Endometrial microvascular endothelial cells (primary cell): Measurements from ENCODE around the gene NMNAT3. TPM values are rescaled to one million over a fixed set of nuclear protein-coding genes. Genes with fewer than 3 reads are reported as not detected.

Experiments
- in situ Hi-C: cut with HindIII; loops from 2 replicates; pipeline ENCODE4 v1.10.0; 2017; ENCODE audit warnings: low sequenced_read_pairs, low pct_unique_long_range_greater_than_20kb; ENCODE audit errors: inconsistent ontology term
- total RNA-seq: library from RNA; depleted of rRNA; stranded (reverse); fragments of >200 nt; gene quantifications from one replicate; pipeline ENCODE4 v1.2.3, GENCODE V29; 2015; ENCODE audit errors: inconsistent ontology term

The NMNAT3 gene
- total RNA-seq, 1 donor from 2014 or later = not detected

DNA sequence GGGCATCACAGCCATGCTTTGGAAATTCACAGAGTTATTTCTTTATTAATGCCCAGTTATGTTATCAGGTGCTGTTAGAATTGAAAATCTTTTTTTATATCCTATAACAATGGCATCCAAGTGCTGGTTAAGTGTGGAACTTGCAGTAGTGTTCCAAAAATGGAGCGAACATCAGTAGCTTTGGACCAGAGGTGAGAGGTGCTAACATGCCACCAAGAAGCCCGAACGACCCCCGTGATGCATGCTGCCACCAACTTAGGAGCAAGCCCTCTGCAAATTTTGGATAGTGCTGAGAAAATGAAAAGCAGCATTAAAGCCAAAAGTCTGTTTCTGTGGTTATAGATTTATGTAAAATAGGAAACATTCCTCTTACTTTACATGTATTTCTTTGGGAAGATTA, 163.0 kb downstream of the NMNAT3 start:
- in situ Hi-C loops = no loop called here

Other genes starting within 250 kb of the NMNAT3 start
- gene RBP2, start 201.5 kb downstream of the NMNAT3 start, total RNA-seq = not detected
- gene RBP1, start 138.2 kb downstream of the NMNAT3 start, total RNA-seq = not detected